ENCODE measurements around the gene CNTN5. TPM values are rescaled to one million over a fixed set of nuclear protein-coding genes. Genes with fewer than 3 reads are reported as not detected.

The CNTN5 gene
- total and polyA plus RNA-seq, 10 of the 15 experiments (the other 5 are each of a cell fraction or from before 2014, with no cell fraction given), result 0.01 TPM; not detected in 9

DNA sequence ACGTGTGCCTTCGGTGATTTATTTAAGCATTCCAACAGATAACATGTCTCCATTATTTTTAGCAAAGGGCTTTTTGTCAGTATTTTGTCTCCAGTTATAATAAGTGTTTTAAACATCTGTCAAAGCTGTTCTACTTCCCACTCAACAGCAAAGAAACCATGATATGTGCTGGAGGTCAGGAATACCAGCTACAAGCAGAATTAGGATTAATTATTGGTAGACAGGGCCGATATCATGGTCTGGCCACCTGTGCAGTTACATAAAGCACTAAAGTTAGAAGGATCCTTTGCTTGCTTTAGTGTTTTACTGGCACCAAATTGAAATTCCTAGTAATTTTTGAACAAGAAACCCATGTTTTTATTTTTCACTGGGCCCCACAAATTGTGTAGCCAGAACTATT lies 1075.1 kb downstream of the CNTN5 start:
- no peak overlapping the region for H3K4me2 ChIP-seq (ENCODE audit: control insufficient read depth, insufficient read depth)
- H4K20me1 ChIP-seq (ENCODE audit: control insufficient read depth, insufficient read depth), result no peaks in the 10 kb centered on the region

More for the DNA sequence above, 1075.1 kb downstream of the CNTN5 start:
- DNase-seq (ENCODE audit: low read depth, low spot score), result no peak
- TF ChIP-seq SMC3 (IDR thresholded peaks at IDR 0.05; ENCODE audit: borderline replicate concordance, low read length), result no peak
- no peak for TF ChIP-seq RFX5 (IDR thresholded peaks at IDR 0.05; ENCODE audit: low read depth, low read length)
- TF ChIP-seq EP300 (IDR thresholded peaks at IDR 0.05; ENCODE audit: borderline replicate concordance in 1 of 2, control insufficient read depth in 1 of 2, low read depth in 2 of 2, low read length in 2 of 2), result no peak
- TF ChIP-seq MXI1 (IDR thresholded peaks at IDR 0.05; ENCODE audit: low read depth, low read length), result no peak
- no peak for TF ChIP-seq BHLHE40 (IDR thresholded peaks at IDR 0.05; ENCODE audit: borderline replicate concordance in 1 of 2, low read depth in 2 of 2, low read length in 1 of 2)
- no peak for TF ChIP-seq FOXM1 (IDR thresholded peaks at IDR 0.05; ENCODE audit: low read depth, low read length)
- no peak for TF ChIP-seq SUPT20H (IDR thresholded peaks at IDR 0.05; ENCODE audit: borderline replicate concordance, control insufficient read depth, low read depth, low read length)
- no peak for TF ChIP-seq TCF3 (IDR thresholded peaks at IDR 0.05; ENCODE audit: borderline replicate concordance, insufficient read depth, low read depth, low read length)
- TF ChIP-seq, protein P1, sequence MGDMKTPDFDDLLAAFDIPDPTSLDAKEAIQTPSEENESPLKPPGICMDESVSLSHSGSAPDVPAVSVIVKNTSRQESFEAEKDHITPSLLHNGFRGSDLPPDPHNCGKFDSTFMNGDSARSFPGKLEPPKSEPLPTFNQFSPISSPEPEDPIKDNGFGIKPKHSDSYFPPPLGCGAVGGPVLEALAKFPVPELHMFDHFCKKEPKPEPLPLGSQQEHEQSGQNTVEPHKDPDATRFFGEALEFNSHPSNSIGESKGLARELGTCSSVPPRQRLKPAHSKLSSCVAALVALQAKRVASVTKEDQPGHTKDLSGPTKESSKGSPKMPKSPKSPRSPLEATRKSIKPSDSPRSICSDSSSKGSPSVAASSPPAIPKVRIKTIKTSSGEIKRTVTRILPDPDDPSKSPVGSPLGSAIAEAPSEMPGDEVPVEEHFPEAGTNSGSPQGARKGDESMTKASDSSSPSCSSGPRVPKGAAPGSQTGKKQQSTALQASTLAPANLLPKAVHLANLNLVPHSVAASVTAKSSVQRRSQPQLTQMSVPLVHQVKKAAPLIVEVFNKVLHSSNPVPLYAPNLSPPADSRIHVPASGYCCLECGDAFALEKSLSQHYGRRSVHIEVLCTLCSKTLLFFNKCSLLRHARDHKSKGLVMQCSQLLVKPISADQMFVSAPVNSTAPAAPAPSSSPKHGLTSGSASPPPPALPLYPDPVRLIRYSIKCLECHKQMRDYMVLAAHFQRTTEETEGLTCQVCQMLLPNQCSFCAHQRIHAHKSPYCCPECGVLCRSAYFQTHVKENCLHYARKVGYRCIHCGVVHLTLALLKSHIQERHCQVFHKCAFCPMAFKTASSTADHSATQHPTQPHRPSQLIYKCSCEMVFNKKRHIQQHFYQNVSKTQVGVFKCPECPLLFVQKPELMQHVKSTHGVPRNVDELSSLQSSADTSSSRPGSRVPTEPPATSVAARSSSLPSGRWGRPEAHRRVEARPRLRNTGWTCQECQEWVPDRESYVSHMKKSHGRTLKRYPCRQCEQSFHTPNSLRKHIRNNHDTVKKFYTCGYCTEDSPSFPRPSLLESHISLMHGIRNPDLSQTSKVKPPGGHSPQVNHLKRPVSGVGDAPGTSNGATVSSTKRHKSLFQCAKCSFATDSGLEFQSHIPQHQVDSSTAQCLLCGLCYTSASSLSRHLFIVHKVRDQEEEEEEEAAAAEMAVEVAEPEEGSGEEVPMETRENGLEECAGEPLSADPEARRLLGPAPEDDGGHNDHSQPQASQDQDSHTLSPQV (IDR thresholded peaks at IDR 0.05), result no peak
- TF ChIP-seq EED (IDR thresholded peaks at IDR 0.05; ENCODE audit: low read depth), result no peak
- TF ChIP-seq, protein P2, sequence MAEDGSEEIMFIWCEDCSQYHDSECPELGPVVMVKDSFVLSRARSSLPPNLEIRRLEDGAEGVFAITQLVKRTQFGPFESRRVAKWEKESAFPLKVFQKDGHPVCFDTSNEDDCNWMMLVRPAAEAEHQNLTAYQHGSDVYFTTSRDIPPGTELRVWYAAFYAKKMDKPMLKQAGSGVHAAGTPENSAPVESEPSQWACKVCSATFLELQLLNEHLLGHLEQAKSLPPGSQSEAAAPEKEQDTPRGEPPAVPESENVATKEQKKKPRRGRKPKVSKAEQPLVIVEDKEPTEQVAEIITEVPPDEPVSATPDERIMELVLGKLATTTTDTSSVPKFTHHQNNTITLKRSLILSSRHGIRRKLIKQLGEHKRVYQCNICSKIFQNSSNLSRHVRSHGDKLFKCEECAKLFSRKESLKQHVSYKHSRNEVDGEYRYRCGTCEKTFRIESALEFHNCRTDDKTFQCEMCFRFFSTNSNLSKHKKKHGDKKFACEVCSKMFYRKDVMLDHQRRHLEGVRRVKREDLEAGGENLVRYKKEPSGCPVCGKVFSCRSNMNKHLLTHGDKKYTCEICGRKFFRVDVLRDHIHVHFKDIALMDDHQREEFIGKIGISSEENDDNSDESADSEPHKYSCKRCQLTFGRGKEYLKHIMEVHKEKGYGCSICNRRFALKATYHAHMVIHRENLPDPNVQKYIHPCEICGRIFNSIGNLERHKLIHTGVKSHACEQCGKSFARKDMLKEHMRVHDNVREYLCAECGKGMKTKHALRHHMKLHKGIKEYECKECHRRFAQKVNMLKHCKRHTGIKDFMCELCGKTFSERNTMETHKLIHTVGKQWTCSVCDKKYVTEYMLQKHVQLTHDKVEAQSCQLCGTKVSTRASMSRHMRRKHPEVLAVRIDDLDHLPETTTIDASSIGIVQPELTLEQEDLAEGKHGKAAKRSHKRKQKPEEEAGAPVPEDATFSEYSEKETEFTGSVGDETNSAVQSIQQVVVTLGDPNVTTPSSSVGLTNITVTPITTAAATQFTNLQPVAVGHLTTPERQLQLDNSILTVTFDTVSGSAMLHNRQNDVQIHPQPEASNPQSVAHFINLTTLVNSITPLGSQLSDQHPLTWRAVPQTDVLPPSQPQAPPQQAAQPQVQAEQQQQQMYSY (CRISPR knock-in tag; IDR thresholded peaks at IDR 0.05), result no peak
- no peak for TF ChIP-seq KDM1A (IDR thresholded peaks at IDR 0.05; ENCODE audit: borderline replicate concordance)
- no peak for TF ChIP-seq YBX1 (IDR thresholded peaks at IDR 0.05)
- Histone ChIP-seq H3K4me1 (ENCODE audit: control insufficient read depth, insufficient read depth, low read length) (no peaks in the 10 kb centered on the region), H3K36me3 (ENCODE audit: control insufficient read depth in 2 of 2, insufficient read depth in 2 of 2, low read length in 1 of 2) (no peaks in the 10 kb centered on the region), H3K4me3 (no peak overlapping the region), H3K79me2 (ENCODE audit: control insufficient read depth, insufficient read depth, low read length) (no peaks in the 10 kb centered on the region), H2AFZ (ENCODE audit: control insufficient read depth, low read depth, low read length) (no peak overlapping the region), H3K9ac (ENCODE audit: control insufficient read depth, insufficient read depth, low read length) (no peak overlapping the region), H3K27me3 (replicated peaks in 1 of 2; ENCODE audit: control insufficient read depth in 2 of 2, insufficient read depth in 2 of 2, low read length in 1 of 2) (no peaks in the 10 kb centered on the region), H3K9me3 (replicated peaks; ENCODE audit: control insufficient read depth, insufficient read depth, low read length) (no peaks in the 10 kb centered on the region), H3K27ac (ENCODE audit: control insufficient read depth, insufficient read depth) (no peak overlapping the region)
- WGBS (ENCODE audit: insufficient coverage, insufficient replicate concordance, low lambda C conversion rate, missing lambda C conversion rate), result 16% methylated on average over 3 of the region's 3 CpGs
- ChIA-PET POLR2A (no interaction called here), RAD21 (ENCODE audit: unreplicated experiment) (no interaction called here), SMC1A (ENCODE audit: uncharacterized antibody, unreplicated experiment) (no interaction called here), CTCF (no interaction called here)
- no TSS peak for BruUV-seq (replicated peaks)
- FAIRE-seq, result no peak
- intact Hi-C loops (cut with micrococcal nuclease; ENCODE audit: unreplicated experiment) (no loop called here), in situ Hi-C loops (cut with MboI) (no loop called here)
- ATAC-seq, result no peak
